Measurements from ENCODE around the gene C1QTNF9. TPM values are rescaled to one million over a fixed set of nuclear protein-coding genes. Genes with fewer than 3 reads are reported as not detected.
"Not testable (repeated sequence)": the region's sequence is repeated elsewhere in the genome, so short reads cannot be mapped to it uniquely, and the experiment has no call there.

C1QTNF9 gene
- total and polyA plus RNA-seq, 9 of the 15 experiments (the other 6 are each of a cell fraction or from before 2014, with no cell fraction given) = not detected

- H2AFZ ChIP-seq (ENCODE audit: low read depth, low read length); in situ Hi-C loops (cut with MboI); H3K4me2 ChIP-seq (ENCODE audit: insufficient read depth, low read length); FAIRE-seq; CTCF ChIA-PET (ENCODE audit: low intra/inter-chr PET ratio); DNase-seq (ENCODE audit: extremely low read depth in 1 of 4, low spot score in 3 of 4); H3K9me3 ChIP-seq (replicated peaks; ENCODE audit: control insufficient read depth, insufficient read depth, low read depth, low read length); POLR2A ChIA-PET; H3K4me3 ChIP-seq; BruUV-seq (replicated peaks); H4K20me1 ChIP-seq (replicated peaks; ENCODE audit: control insufficient read depth, insufficient read depth, low read length); H3K27me3 ChIP-seq (ENCODE audit: control insufficient read depth in 2 of 2, insufficient read depth in 2 of 2, low read length in 2 of 2); H3K36me3 ChIP-seq (ENCODE audit: control insufficient read depth, insufficient read depth, low read length); H3K79me2 ChIP-seq (ENCODE audit: control insufficient read depth, insufficient read depth, low read length); H3K4me1 ChIP-seq (replicated peaks in 1 of 2; ENCODE audit: control insufficient read depth in 2 of 2, insufficient read depth in 2 of 2, low read length in 2 of 2); H3K27ac ChIP-seq (ENCODE audit: extremely low read depth, low read depth, low read length); H3K9ac ChIP-seq (ENCODE audit: insufficient read depth in 1 of 2, low read depth in 2 of 2, low read length in 2 of 2); H3K9me1 ChIP-seq (ENCODE audit: control insufficient read depth, insufficient read depth, low read length); intact Hi-C loops (cut with micrococcal nuclease); ATAC-seq: not testable (repeated sequence)
- WGBS (ENCODE audit: insufficient coverage, low coverage, missing lambda C conversion rate) = no CpG with 5 or more reads among the region's 23 CpGs
Measured at GRCh38 chr13:24327598-24327997, 18.2 kb downstream of the C1QTNF9 start.

GRCh38 chr13:24328145-24328544 lies 18.8 kb downstream of the C1QTNF9 start:
- ATAC-seq (no peak), FAIRE-seq (no peak), DNase-seq (ENCODE audit: extremely low read depth in 1 of 4, low spot score in 3 of 4) (no peak)
- Histone ChIP-seq H3K27ac (ENCODE audit: extremely low read depth, low read depth, low read length) (no peak overlapping the region), H4K20me1 (replicated peaks; ENCODE audit: control insufficient read depth, insufficient read depth, low read length) (no peaks in the 10 kb centered on the region), H3K9me3 (replicated peaks; ENCODE audit: control insufficient read depth, insufficient read depth, low read depth, low read length) (no peaks in the 10 kb centered on the region), H2AFZ (ENCODE audit: low read depth, low read length) (no peak overlapping the region), H3K27me3 (ENCODE audit: control insufficient read depth in 2 of 2, insufficient read depth in 2 of 2, low read length in 2 of 2) (no peaks in the 10 kb centered on the region), H3K36me3 (ENCODE audit: control insufficient read depth, insufficient read depth, low read length) (no peaks in the 10 kb centered on the region), H3K4me3 (no peak overlapping the region), H3K9me1 (ENCODE audit: control insufficient read depth, insufficient read depth, low read length) (no peaks in the 10 kb centered on the region), H3K4me1 (replicated peaks in 1 of 2; ENCODE audit: control insufficient read depth in 2 of 2, insufficient read depth in 2 of 2, low read length in 2 of 2) (no peaks in the 10 kb centered on the region), H3K4me2 (ENCODE audit: insufficient read depth, low read length) (no peak overlapping the region), H3K79me2 (ENCODE audit: control insufficient read depth, insufficient read depth, low read length) (no peaks in the 10 kb centered on the region), H3K9ac (ENCODE audit: insufficient read depth in 1 of 2, low read depth in 2 of 2, low read length in 2 of 2) (no peak overlapping the region)
- BruUV-seq (replicated peaks) = no TSS peak
- intact Hi-C loops (cut with micrococcal nuclease) (no loop called here), in situ Hi-C loops (cut with MboI) (no loop called here)
- ChIA-PET CTCF (ENCODE audit: low intra/inter-chr PET ratio) (no interaction called here), POLR2A (no interaction called here)
- no peak for TF ChIP-seq JUNB (CRISPR knock-in tag; conservative IDR thresholded peaks at IDR 0.05)
- TF ChIP-seq ZNF696 (CRISPR knock-in tag; conservative IDR thresholded peaks at IDR 0.05) = no peak
- TF ChIP-seq ZNF280A (IDR thresholded peaks at IDR 0.05; ENCODE audit: low read depth, partially characterized antibody) = no peak
- no peak for TF ChIP-seq CAMTA2 (CRISPR knock-in tag; conservative IDR thresholded peaks at IDR 0.05)
- TF ChIP-seq TARDBP (IDR thresholded peaks at IDR 0.05) = no peak
- TF ChIP-seq SIN3A (IDR thresholded peaks at IDR 0.05; ENCODE audit: borderline replicate concordance in 2 of 2, control insufficient read depth in 1 of 2, low read depth in 2 of 2, low read length in 2 of 2) = no peak
- no peak for TF ChIP-seq ELK3 (CRISPR knock-in tag; IDR thresholded peaks at IDR 0.05)
- no peak for TF ChIP-seq ZC3H11A (IDR thresholded peaks at IDR 0.05; ENCODE audit: low read depth, low read length)
- no peak for TF ChIP-seq CC2D1A (IDR thresholded peaks at IDR 0.05)
- WGBS (ENCODE audit: insufficient coverage, low coverage, missing lambda C conversion rate) = 26% methylated on average over 12 of the region's 38 CpGs
